Measurements from ENCODE around the gene FHL2.

- TF ChIP-seq CTCF (IDR thresholded peaks at IDR 0.05) (no peak), POLR2A (IDR thresholded peaks at IDR 0.05) (no peak)
These were observed 59.4 kb downstream of the FHL2 start for GRCh38 chr2:105339414-105339813.

Measured in Peyer's patch (tissue), 4 donors.